WI38 (cell line): ENCODE results near the gene ARHGEF10L.

Experiments used
- H3K4me3 ChIP-seq: 2 replicates; pipeline ENCODE4 v1.5.1; 2011; ENCODE audit warnings: low read depth, mild to moderate bottlenecking, control low read depth, low read length
- CTCF ChIP-seq: IDR thresholded peaks from 2 replicates; pipeline ENCODE4 v1.5.1; 2012; ENCODE audit warnings: low read depth, mild to moderate bottlenecking, control low read depth, low read length

Gene ARHGEF10L

DNA sequence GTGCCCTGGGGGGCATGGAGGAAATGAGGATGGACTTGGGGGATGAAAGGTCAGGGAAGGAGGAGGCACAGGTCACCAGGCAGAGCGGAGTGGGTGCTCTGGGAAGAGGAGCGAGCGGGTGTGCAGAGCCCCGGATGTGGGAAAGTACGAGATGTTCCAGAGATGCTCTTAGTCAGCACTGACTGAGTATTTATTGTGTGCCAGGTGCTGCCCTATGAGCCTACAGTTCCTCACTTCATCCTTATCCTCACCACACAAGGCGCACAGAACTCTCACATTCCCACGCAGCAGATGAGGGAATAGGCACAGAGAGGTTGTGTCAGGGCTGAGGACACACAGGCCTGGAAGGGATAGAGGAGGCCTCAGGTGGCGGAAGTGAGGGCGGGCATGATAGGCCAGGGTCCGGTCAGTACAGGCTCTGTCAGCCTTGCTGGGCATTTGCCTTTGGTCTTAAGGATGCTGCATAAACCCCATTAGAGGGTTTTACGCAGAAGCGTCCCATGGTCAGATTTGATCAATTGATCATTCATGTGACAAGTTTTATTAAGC, 77.3 kb downstream of the ARHGEF10L start:
- no peak for TF ChIP-seq CTCF

GRCh38 chr1:17617787-17618557, 78.5 kb downstream of the ARHGEF10L start:
- TF ChIP-seq CTCF, result no peak

More for the DNA sequence above, 77.3 kb downstream of the ARHGEF10L start:
- no peak overlapping the region for H3K4me3 ChIP-seq

DNA sequence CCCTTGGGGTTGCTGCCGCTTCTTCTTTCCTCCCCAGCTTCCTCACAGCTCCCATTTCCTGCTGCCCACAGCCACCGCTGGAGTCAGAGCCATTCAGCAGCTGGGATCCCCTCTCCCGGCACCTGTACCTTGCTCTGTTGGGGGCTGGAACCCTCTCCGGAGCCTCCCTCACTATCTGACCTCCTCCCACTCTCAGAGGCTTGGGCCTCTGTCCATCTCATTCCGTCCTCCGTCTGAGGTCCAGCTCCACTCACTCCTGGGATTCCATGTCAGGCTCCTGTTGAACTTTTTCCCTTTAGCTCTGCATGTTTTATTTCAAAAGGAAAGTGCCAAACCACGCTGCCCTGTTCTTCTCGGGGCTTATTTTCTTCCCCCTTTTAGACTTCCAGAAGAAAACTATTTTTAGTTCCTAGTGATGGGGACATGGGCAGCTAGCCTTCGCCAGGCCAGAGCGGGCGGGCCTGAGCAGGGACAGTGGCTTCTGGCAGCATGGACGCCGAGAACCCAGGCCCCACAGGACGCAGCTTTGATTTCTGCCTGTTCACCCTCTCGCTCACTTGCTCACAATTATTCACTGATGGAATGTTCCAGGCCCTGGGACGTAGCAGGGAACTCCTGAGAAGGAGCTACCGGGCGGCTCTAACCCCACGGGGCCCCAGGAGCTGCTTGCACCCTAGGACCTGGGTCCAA, 79.2 kb downstream of the ARHGEF10L start:
- no peak for TF ChIP-seq CTCF
- H3K4me3 ChIP-seq, result no peak overlapping the region

More at GRCh38 chr1:17617787-17618557, 78.5 kb downstream of the ARHGEF10L start:
- H3K4me3 ChIP-seq, result no peak overlapping the region

DNA sequence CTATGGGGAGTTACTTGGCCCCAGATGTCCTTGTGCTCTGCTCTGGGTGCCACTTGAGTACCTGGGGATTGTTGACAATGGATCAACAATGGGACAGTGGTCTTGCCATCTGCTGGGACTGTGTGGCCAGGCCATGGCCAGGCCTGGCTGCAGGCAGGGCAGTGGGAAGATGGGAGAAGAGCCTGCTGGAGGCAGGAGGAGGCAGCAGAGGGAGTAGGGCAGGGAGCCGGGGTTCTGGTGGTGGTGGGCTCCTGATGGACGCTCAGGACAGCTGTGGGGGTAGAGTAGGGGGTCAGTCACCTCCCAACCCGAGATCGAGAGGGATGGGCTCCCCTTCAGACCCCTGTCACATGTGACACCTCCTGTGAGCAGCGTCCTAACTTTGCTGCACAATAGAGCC, 81.0 kb downstream of the ARHGEF10L start:
- H3K4me3 ChIP-seq, result no peak overlapping the region
- no peak for TF ChIP-seq CTCF

- TF ChIP-seq CTCF, result no peak
- no peak overlapping the region for H3K4me3 ChIP-seq
Measured at GRCh38 chr1:17621691-17622090, 82.2 kb downstream of the ARHGEF10L start.

DNA sequence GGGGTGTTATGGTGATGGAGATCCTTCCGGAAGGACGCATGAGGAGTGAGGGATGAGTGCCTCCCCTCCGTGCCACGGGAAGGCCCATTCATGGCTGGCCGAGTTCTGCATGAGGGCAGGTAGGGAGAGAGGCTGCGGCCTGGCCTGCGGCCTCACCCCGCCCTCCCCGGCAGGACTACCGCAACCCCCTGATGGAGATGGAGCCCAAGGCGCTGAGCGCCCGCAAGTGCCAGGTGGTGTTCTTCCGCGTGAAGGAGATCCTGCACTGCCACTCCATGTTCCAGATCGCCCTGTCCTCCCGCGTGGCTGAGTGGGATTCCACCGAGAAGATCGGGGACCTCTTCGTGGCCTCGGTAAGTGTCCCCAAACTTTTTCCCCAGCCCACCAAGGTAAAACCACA, 83.3 kb downstream of the ARHGEF10L start:
- no peak overlapping the region for H3K4me3 ChIP-seq
- TF ChIP-seq CTCF, result no peak
